DND-41 (cell line): ENCODE results near the gene RNF6.

Experiments
- EZH2 ChIP-seq: IDR thresholded peaks from 3 replicates; pipeline ENCODE4 v1.6.1; 2012; ENCODE audit warnings: borderline replicate concordance, low read depth, mild to moderate bottlenecking, moderate library complexity, low read length, inconsistent platforms; ENCODE audit not compliant: severe bottlenecking
- TF ChIP-seq, protein P1 (sequence below): IDR thresholded peaks from 2 replicates; pipeline ENCODE4 v1.5.1; 2012; ENCODE audit warnings: borderline replicate concordance, low read length, moderate library complexity, mild to moderate bottlenecking; ENCODE audit not compliant: poor library complexity, severe bottlenecking; ENCODE audit errors: extremely low read depth

DNA sequence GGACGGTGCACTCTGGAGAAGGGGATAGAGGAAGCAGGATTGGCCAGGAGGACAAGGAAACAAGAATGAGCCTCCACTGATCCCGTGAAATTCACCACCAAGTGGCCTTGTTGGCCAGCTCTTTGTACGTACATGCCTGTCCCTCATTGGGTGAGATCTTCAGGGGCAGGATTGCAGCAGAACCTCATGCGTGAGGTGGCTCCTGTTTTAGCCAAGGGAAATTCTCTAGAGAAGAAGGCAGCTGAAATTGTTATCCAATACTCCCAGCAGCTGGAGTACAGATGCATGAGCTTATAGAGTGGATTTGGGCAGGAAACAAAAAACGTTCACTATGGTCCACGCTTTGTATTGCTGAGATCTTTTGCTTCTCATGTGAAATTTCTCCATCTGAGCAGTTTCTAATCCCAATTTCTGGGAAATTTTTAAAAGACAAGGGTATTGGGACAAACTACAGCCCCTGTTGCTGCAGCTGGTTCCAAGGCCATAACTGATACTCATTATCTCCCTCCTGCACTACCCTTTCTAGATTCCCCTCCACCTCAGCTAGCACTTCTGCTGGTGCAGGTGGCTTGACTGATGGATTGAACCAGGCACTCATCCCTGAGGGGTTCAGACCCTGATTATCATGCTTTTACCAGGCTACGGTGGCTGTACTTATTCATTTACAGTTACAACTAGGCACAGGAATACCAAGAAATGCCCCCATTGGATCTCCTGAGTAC, 3.9 kb upstream of the RNF6 start:
- TF ChIP-seq, protein P1, sequence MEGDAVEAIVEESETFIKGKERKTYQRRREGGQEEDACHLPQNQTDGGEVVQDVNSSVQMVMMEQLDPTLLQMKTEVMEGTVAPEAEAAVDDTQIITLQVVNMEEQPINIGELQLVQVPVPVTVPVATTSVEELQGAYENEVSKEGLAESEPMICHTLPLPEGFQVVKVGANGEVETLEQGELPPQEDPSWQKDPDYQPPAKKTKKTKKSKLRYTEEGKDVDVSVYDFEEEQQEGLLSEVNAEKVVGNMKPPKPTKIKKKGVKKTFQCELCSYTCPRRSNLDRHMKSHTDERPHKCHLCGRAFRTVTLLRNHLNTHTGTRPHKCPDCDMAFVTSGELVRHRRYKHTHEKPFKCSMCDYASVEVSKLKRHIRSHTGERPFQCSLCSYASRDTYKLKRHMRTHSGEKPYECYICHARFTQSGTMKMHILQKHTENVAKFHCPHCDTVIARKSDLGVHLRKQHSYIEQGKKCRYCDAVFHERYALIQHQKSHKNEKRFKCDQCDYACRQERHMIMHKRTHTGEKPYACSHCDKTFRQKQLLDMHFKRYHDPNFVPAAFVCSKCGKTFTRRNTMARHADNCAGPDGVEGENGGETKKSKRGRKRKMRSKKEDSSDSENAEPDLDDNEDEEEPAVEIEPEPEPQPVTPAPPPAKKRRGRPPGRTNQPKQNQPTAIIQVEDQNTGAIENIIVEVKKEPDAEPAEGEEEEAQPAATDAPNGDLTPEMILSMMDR: no peak
- no peak for TF ChIP-seq EZH2
